HG02870 (cell line): ENCODE results near the gene C2orf42.
A peak's percentile ranks its signal among the peaks of the same experiment; 100 is the strongest.
"Not testable (repeated sequence)": the region's sequence is repeated elsewhere in the genome, so short reads cannot be mapped to it uniquely, and the experiment has no call there.

ENCODE experiments used
- ATAC-seq: cut with Tn5 transposase; IDR thresholded peaks from one replicate; pipeline ENCODE4 v1.9.1; 2021; ENCODE audit warnings: mild to moderate bottlenecking, moderate library complexity; ENCODE audit not compliant: unreplicated experiment

The C2orf42 gene

GRCh38 chr2:70133491-70134322 is 57.1 kb downstream of the C2orf42 start:
- ATAC-seq, result no peak

GRCh38 chr2:70133127-70133452 is 57.7 kb downstream of the C2orf42 start:
- no peak for ATAC-seq

DNA sequence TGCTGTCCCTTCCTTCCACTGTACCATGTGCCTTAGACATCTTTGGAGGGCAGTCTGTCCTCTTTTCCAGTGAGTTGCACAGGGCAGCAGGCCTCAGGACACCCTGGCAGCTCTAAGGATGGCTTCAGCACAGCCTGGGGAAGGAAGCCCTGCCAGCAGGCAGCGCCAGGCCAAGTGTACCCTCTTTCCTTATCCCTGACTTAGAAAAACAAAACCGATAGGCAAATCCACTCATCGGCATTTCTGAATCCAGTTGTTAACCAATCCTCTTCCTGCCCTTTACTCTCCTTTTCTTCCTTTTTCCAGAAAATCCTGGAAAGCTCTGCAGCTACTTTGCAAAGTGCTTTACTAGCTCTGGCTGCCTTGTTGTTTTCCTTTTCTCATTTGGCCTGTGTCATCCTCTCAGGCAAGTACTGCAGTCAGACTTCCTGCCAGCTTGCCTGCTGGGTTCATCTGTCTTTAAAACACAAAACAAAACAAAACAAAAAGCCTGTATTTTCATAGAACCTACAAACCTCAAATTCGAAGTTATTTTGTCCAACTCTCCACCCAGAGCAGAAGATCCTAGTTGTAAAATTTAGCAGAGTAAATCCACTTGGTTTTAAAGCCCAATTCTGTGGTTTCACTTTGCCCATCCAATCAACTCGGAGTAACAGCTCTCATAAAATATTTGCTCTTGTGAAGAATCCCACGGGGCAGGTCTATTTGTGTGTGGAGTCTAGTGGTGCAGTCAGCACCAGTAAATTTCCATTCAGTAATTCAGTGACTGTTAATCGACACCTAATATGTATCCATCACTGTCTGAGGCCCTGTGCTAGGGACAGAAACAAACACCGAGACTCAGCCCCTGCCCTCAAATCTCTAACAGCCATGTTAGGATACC is 58.3 kb downstream of the C2orf42 start:
- ATAC-seq, result peak; percentile 36

DNA sequence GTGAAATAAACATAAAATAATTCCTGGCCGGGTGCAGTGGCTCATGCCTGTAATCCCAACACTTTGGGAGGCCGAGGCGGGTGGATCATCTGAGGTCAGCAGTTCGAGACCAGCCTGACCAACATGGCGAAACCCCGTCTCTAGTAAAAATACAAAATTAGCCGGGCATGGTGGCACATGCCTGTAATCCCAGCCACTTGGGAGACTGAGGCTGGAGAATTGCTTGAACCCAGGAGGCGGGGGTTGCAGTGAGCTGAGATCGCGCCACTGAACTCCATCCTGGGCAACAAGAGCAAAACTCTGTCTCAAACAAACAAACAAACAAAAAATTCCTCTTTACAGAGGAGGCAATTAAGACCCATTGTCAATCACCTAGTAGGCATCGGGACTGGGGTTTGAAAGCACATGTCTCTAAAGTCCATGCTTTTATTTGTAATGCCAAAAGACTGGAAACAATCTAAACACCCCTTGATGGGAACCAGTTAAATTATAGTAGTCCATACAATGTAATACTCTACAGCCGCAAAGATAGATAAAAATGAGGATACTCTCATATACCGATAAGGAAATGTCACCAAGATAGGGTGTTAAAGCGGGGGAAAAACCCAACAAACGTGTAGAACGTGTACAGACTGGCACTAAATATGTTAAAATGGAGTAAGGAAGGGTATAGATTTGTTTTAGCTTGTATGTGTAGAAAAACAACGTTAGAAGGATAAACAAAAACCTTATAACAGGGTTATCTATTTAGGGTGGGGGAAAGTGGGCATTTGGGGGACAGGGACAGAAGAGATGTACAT is 59.3 kb downstream of the C2orf42 start:
- not testable (repeated sequence) for ATAC-seq

GRCh38 chr2:70128005-70128404 is 62.8 kb downstream of the C2orf42 start:
- ATAC-seq, result no peak

DNA sequence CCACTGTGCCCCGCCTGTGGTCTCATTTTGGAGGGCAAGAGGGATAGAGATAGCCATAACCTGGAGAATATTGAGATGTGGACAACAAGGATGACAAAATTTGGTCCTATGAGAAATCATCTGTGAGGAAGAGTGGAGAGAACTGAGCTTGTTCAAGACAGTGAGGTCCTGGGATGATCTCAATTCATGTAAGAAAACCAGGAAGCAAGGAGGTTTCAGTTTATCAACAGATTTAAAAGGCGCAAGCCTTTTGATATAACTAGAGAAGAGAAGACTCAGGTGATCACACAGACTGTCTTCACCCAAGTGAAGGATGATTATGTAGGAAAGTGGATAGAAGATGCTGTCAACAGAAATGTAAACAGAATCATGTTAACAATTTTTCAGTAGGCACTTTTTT is 64.4 kb downstream of the C2orf42 start:
- no peak for ATAC-seq

DNA sequence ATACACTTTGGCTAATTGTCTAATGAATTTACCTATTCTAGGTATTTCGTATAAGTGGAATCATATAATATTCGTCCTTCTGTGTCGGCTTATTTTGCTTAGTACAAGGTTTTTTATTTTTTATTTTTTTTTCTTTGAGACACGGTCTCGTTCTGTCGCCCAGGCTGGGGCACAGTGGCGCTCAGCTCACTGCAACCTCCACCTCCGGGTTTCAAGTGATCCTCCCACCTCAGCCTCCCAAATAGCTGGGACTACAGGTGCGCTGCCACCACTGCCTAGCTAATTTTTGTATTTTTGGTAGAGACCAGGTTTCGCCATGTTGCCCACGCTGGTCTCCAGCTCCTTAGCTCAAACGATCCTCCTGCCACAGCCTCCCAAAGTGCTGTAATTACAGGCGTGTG is 65.3 kb downstream of the C2orf42 start:
- ATAC-seq, result no peak

DNA sequence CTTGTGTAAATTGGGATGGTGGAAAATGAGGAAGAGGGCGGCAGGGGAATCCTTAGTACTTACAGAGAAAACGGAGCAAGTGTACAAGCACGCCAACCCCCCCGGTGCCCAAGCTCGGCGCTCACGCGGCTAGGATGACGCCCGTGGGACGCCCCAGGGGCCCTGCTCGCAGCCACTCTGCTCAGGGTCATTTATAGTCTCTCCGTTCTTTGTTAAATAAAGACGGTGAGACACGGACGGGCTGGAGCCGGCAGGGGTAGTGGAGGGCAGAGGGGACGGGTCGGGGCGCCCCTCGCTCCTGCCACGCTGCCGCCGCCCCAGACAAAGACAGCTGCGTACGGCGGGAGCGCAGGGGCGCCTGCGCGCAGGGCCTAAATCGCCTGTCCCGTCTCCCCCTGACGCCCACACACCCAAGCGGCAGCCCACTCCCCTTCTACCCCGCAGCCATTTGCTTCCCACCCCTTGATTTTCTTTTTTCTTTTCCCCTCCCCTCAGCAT is 65.8 kb downstream of the C2orf42 start:
- no peak for ATAC-seq

- no peak for ATAC-seq
Observed at GRCh38 chr2:70123829-70124116, 67.0 kb downstream of the C2orf42 start.

- ATAC-seq, result no peak
Observed at GRCh38 chr2:70123051-70123828, 67.6 kb downstream of the C2orf42 start.

- ATAC-seq, result no peak
Observed at GRCh38 chr2:70122470-70122869, 68.3 kb downstream of the C2orf42 start.

DNA sequence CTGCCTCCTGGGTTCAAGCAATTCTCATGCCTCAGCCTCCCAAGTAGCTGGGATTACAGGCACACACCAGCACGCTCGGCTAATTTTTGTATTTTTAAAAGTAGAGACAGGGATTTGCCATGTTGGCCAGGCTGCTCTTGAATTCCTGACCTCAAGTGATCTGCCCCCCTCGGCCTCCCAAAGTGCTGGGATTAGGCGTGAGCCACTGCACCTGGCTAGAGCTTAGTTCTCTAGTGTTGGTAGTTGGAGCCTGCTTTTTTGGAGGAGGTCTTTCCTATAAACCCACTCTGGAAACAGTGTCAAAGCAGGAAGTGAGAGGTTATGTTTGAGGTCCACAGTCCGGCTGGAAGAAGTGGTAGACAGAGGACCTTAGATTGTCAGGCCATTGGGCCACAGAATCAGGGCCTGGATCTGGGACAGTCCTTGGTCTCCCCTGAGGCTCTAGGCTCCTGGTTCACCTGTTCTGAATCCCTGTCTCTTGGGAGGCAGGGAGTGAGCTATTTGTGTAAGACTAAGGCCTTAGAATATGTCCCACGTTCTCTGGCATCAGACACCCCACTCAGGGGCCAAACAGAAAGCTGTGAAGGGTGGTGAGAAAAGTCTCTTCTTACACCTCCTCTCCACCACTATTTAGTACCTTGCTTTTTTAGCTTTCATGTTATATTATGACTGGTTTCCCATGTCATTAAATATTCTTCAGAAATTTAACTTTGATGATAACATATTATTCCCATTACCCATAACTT is 69.0 kb downstream of the C2orf42 start:
- ATAC-seq, result peak; percentile 3

DNA sequence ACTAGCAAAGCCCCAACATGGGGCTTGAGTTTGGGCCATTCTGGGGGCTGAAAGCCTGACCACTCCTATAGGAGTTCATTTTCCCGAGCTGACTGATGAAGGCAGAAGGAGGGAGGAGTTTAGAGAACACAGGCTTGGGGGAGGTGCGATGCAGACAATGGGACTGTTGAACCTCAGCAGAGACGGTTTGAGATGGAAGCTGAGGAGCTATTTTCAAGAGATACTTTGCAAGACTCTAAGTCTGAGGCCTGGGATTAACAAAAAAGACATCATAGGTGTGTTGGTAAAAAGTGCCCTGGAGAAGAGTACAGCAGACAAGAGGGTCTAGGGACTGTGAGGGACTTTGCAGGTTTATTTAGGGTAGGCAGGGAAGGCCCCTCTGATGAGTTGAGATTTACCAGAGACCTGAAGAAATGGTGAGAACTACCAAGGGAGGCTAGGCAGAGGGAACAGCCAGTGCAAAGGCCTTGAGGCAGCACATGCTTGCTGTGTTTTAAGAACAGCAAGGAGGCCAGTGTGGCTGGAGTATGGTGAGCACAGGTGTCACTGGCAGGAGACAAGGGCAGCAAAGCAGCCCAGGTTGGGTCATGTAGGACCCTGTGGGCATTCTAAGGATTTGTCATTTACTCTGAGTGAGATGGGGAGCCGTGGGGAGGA is 71.9 kb downstream of the C2orf42 start:
- ATAC-seq, result no peak

DNA sequence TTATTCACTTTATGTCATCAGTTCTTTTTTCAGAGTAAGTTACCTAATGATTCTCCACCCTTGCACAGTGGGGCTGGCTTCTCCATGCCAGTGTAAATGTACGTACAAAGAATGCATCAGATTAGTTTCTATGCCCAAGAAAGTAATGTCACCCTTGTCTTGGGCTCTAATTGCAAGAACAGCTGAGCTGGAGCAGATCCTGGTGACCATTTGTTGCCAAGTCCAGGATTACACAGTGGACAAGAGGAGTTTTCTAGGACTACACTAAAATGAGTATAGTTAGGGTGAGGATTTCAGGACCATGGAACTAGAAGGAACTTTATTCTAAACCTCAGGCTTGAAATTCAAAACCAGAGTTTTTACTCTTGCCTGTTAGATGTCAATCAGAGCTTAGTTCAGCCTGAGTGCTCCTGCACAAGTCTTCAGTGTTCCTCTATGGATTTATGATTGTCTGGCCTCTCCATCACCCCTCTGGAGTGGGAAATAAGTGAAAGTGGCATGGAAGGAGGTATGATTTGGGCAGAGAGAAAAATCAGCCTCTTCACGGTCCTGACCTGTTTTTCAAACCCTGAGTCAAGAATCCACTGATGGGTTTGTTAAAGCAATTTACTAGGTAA is 73.8 kb downstream of the C2orf42 start:
- no peak for ATAC-seq

GRCh38 chr2:70115646-70116442 is 75.0 kb downstream of the C2orf42 start:
- ATAC-seq, result peak; percentile 64

- ATAC-seq, result no peak
Observed at GRCh38 chr2:70113359-70114070, 77.3 kb downstream of the C2orf42 start.
